Panc1 (cell line): Measurements from ENCODE around the gene TLR1. TPM values are rescaled to one million over a fixed set of nuclear protein-coding genes. Genes with fewer than 3 reads are reported as not detected.

ENCODE experiments used
- ATAC-seq: fragments of 200-7000 bp; cut with Tn5 transposase; 2 replicates; pipeline ENCODE4 v1.9.1; 2020; ENCODE audit warnings: mild to moderate bottlenecking, moderate library complexity
- BruUV-seq: library from RNA; stranded (reverse); fragments of 400-500 nt; replicated peaks from 2 replicates; lab custom pipeline; 2021; lab: Mats Ljungman, UMichigan
- CTCF ChIA-PET: fragments of 300-600 bp; sonication (Branson Sonifier 250); formaldehyde crosslinking; loops from one replicate; lab custom pipeline; 2022; ENCODE audit warnings: antibody characterized with exemption; lab: Charles Lee
- POLR2A ChIA-PET: fragments of 300-600 bp; sonication (Branson Sonifier 250); formaldehyde crosslinking; loops from one replicate; lab custom pipeline; 2022; ENCODE audit warnings: antibody characterized with exemption; lab: Charles Lee
- DNase-seq: peaks from one replicate; pipeline ENCODE4 v3.0.0-alpha.2; 2010; ENCODE audit warnings: low read depth, low spot score
- H3K27ac ChIP-seq: 2 replicates; pipeline ENCODE4 v1.5.1; 2011; ENCODE audit warnings: mild to moderate bottlenecking, low read length, inconsistent platforms
- H3K27me3 ChIP-seq: fragments of 200-500 bp; sonication (Bioruptor generic); 2 replicates; pipeline ENCODE4 v1.6.0; 2014; ENCODE audit warnings: low read length, inconsistent platforms; ENCODE audit not compliant: control insufficient read depth, insufficient read depth
- H3K36me3 ChIP-seq: fragments of 200-500 bp; sonication (Bioruptor generic); 2 replicates; pipeline ENCODE4 v1.5.1; 2014; ENCODE audit warnings: inconsistent platforms, mild to moderate bottlenecking, low read length, moderate library complexity; ENCODE audit not compliant: control insufficient read depth, insufficient read depth
- H3K4me1 ChIP-seq: 2 replicates; pipeline ENCODE4 v1.5.1; 2011; ENCODE audit warnings: inconsistent platforms, mild to moderate bottlenecking, low read length, moderate library complexity; ENCODE audit not compliant: control insufficient read depth, insufficient read depth
- H3K4me3 ChIP-seq, 2 experiments: 2 replicates each; pipeline ENCODE4 v1.5.1; 2011 to 2012; ENCODE audit warnings: low read depth in 2 of 2, low read length in 2 of 2, mild to moderate bottlenecking in 2 of 2, inconsistent platforms in 1 of 2, moderate library complexity in 1 of 2
- H3K9me3 ChIP-seq: fragments of 200-500 bp; sonication (Bioruptor generic); 2 replicates; pipeline ENCODE4 v1.5.1; 2014; ENCODE audit warnings: low read depth, mild to moderate bottlenecking, inconsistent platforms, low read length, moderate library complexity; ENCODE audit not compliant: control insufficient read depth, insufficient read depth
- CTCF ChIP-seq: fragments of 450-650 bp; IDR thresholded peaks from 2 replicates; pipeline ENCODE4 v1.5.1; 2017; ENCODE audit warnings: mild to moderate bottlenecking
- POLR2AphosphoS5 ChIP-seq: IDR thresholded peaks from 2 replicates; pipeline ENCODE4 v1.6.1; 2012; ENCODE audit warnings: mild to moderate bottlenecking, low read depth, low read length, moderate library complexity
- REST ChIP-seq, 2 experiments: IDR thresholded peaks; 2 replicates each; pipeline ENCODE4 v1.6.1; 2011 to 2012; ENCODE audit warnings: low read depth in 2 of 2, control low read depth in 1 of 2, low read length in 1 of 2, mild to moderate bottlenecking in 1 of 2, moderate library complexity in 1 of 2; ENCODE audit not compliant: insufficient read depth in 1 of 2
- SIN3A ChIP-seq: IDR thresholded peaks from 2 replicates; pipeline ENCODE4 v1.6.1; 2012; ENCODE audit warnings: low read depth, mild to moderate bottlenecking, low read length, moderate library complexity, borderline replicate concordance; ENCODE audit not compliant: insufficient read depth
- TCF7L2 ChIP-seq: IDR thresholded peaks from 2 replicates; pipeline ENCODE4 v1.6.1; 2011; ENCODE audit warnings: mild to moderate bottlenecking, low read depth, low read length, inconsistent platforms
- in situ Hi-C: cut with HindIII; loops from 2 replicates; pipeline ENCODE4 v1.10.0; 2016; ENCODE audit warnings: low sequenced_read_pairs, low pct_unique_long_range_greater_than_20kb
- intact Hi-C: fragments of 100-400 bp; cut with micrococcal nuclease; formaldehyde crosslinking; loops from one replicate; pipeline ENCODE4 v1.10.0; 2022; ENCODE audit not compliant: unreplicated experiment
- total RNA-seq: library from RNA; stranded (reverse); gene quantifications from one replicate; pipeline ENCODE4 v1.2.1, GENCODE V29; 2021; ENCODE audit not compliant: unreplicated experiment

The TLR1 gene
- total RNA-seq, 1 experiment from 2014 or later = 0.41 TPM

GRCh38 chr4:38802561-38803355 lies 1.8 kb downstream of the TLR1 start:
- ATAC-seq = no peak
- POLR2A ChIA-PET = no interaction called here
- intact Hi-C loops = no loop called here

GRCh38 chr4:38800961-38801450 lies 3.6 kb downstream of the TLR1 start:
- CTCF ChIA-PET = no interaction called here
- DNase-seq (no peak), ATAC-seq (no peak)
- BruUV-seq = no TSS peak
- POLR2A ChIA-PET = no interaction called here
- Histone ChIP-seq H3K27ac (no peak overlapping the region), H3K27me3 (no peaks in the 10 kb centered on the region), H3K9me3 (no peaks in the 10 kb centered on the region), H3K4me3 (no peak overlapping the region), H3K36me3 (no peaks in the 10 kb centered on the region), H3K4me1 (peaks cover 4% of the 10 kb centered on the region; the same call in 1 of the 2 replicates)
- in situ Hi-C loops (no loop called here), intact Hi-C loops (no loop called here)
- no peak for TF ChIP-seq REST (IDR thresholded peaks at IDR 0.05; ENCODE audit: insufficient read depth in 1 of 2, low read depth in 2 of 2, low read length in 1 of 2)
- TF ChIP-seq CTCF = no peak
- TF ChIP-seq SIN3A = no peak
- TF ChIP-seq TCF7L2 = no peak

More at GRCh38 chr4:38802561-38803355, 1.8 kb downstream of the TLR1 start:
- Histone ChIP-seq H3K9me3 (no peaks in the 10 kb centered on the region), H3K27ac (no peak overlapping the region), H3K27me3 (no peaks in the 10 kb centered on the region), H3K4me1 (peaks cover 4% of the 10 kb centered on the region; the same call in 1 of the 2 replicates), H3K4me3 (no peak overlapping the region), H3K36me3 (no peaks in the 10 kb centered on the region)
- CTCF ChIA-PET = no interaction called here
- in situ Hi-C loops = no loop called here
- TF ChIP-seq REST (IDR thresholded peaks at IDR 0.05; ENCODE audit: insufficient read depth in 1 of 2, low read depth in 2 of 2, low read length in 1 of 2) = no peak
- no peak for TF ChIP-seq CTCF
- TF ChIP-seq SIN3A = no peak
- TF ChIP-seq POLR2AphosphoS5 = no peak
- TF ChIP-seq TCF7L2 = no peak
- no peak for DNase-seq
- BruUV-seq = no TSS peak
